Activated T-helper 1 cell treated with anti-CD3 and anti-CD28 coated beads, Interleukin-2, amount 50 U/mL, for 16 hours (primary cell): ENCODE results near the gene CENPVL3.
"Not testable (repeated sequence)": the region's sequence is repeated elsewhere in the genome, so short reads cannot be mapped to it uniquely, and the experiment has no call there.

Source experiments
- DNase-seq, 2 donors: peaks; one replicate each; pipeline ENCODE4 v3.0.0-alpha.2; 2020; ENCODE audit warnings: low read depth in 1 of 2, low spot score in 1 of 2

Gene CENPVL3

GRCh38 chrX:51618241-51619155 lies at the start of gene CENPVL3:
Gene CENPVL3, minus strand, starts transcription at chrX:51618912. Its CDS starts 39 bp downstream, at chrX:51618873.
- DNase-seq, result not testable (repeated sequence)

GRCh38 chrX:51665981-51666380 lies 47.3 kb upstream of the CENPVL3 start:
- no peak for DNase-seq

- no peak for DNase-seq
These were observed 24.7 kb upstream of the CENPVL3 start for GRCh38 chrX:51643377-51643776.

- no peak for DNase-seq
These were observed 22.8 kb upstream of the CENPVL3 start for GRCh38 chrX:51641421-51642021.

- not testable (repeated sequence) for DNase-seq
These were observed 17.8 kb upstream of the CENPVL3 start for GRCh38 chrX:51636511-51636910.

- no peak for DNase-seq
These were observed 4.2 kb downstream of the CENPVL3 start for GRCh38 chrX:51614353-51615012.

- DNase-seq, result no peak
These were observed 9.9 kb downstream of the CENPVL3 start for GRCh38 chrX:51608766-51609165.

GRCh38 chrX:51608126-51608525 lies 10.6 kb downstream of the CENPVL3 start:
- DNase-seq, result no peak

GRCh38 chrX:51606446-51606845 lies 12.3 kb downstream of the CENPVL3 start:
- DNase-seq, result no peak

- DNase-seq, result no peak
These were observed 19.8 kb downstream of the CENPVL3 start for GRCh38 chrX:51598899-51599298.

- no peak for DNase-seq
These were observed 46.8 kb downstream of the CENPVL3 start for GRCh38 chrX:51571874-51572273.

GRCh38 chrX:51569561-51569960 lies 49.2 kb downstream of the CENPVL3 start:
- no peak for DNase-seq

GRCh38 chrX:51568586-51568985 lies 50.1 kb downstream of the CENPVL3 start:
- no peak for DNase-seq
